GM21576 (cell line): ENCODE measurements around the gene MCTP2.
"Not testable (repeated sequence)": the region's sequence is repeated elsewhere in the genome, so short reads cannot be mapped to it uniquely, and the experiment has no call there.

Experiments used
- ATAC-seq: cut with Tn5 transposase; IDR thresholded peaks from one replicate; pipeline ENCODE4 v1.9.1; 2021; ENCODE audit warnings: mild to moderate bottlenecking, moderate library complexity; ENCODE audit not compliant: unreplicated experiment

The MCTP2 gene

GRCh38 chr15:94445566-94446160 lies 214.3 kb downstream of the MCTP2 start:
- no peak for ATAC-seq

- no peak for ATAC-seq
These were observed 215.1 kb downstream of the MCTP2 start for GRCh38 chr15:94446441-94446840.

DNA sequence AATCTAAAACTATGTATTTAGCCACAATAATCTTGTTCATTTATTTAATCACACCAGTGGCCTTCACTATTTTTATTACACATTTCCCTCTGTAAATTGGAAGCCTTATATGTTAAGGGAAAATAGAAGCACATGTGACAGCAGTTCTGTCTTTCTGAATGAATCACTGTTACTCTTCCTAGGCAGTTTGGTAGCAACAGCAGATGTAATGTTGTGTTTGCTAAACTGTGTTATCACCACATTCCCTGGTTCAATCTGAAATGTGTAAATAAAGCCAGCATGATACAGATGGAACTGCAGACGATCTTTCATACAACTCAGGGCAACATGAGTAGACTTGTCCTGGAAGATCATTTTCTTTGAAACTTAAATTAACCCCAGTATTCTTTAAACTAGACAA lies 220.1 kb downstream of the MCTP2 start:
- no peak for ATAC-seq

DNA sequence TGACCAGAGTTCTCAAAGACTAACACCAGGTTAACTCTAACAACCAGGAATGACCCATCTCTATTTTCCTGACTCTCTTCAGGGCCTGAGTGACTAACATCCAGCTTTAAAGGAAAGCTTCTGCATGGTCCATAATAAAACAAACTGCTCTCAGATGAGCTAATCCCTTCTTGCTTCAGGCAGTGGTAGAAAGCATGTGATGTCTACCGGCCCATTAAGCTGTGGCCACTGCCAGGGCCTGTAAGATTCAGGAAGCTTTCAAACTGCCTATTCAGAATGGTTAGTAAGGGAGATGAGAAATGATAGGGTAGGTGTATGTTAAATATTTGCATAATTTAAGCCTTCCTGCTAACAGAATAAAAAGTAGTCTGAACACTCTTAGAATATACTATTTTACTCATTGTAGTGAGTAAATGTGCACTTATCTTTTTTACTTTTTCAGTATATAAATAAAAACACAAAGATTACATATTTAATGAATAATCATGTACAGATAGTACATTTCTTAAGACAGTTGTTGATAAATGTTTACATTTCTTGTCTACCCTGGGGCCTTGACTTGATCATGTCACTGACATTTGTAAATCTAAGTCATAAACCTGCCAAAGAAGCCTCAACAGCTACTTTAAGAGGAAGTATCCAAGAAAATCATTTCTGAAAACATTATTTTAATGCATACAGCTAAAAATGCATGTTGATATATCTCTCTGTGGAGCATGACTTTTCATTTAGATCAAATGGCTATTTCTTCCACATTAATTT lies 222.0 kb downstream of the MCTP2 start:
- ATAC-seq, result no peak

GRCh38 chr15:94455297-94455696 lies 223.9 kb downstream of the MCTP2 start:
- ATAC-seq, result no peak

GRCh38 chr15:94456226-94456625 lies 224.9 kb downstream of the MCTP2 start:
- no peak for ATAC-seq

DNA sequence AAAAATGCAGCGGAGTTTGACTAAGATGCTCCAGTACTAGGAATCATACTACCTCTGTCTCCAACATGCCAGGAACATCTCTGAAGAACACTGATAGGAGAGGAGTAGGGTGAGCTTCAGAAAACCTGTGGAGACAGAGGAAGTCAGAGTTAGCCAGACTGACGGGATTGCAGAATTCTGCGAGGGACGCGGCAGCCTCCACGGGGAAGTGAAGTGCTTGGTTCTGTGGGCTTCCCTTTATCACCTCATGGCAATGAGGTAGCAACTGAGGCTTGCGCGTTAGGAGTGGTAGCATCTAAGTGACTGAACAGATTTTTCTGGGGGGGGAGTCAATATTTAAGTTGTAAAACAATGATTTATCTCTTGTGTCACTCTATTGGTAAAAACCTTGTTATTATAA lies 226.3 kb downstream of the MCTP2 start:
- no peak for ATAC-seq

DNA sequence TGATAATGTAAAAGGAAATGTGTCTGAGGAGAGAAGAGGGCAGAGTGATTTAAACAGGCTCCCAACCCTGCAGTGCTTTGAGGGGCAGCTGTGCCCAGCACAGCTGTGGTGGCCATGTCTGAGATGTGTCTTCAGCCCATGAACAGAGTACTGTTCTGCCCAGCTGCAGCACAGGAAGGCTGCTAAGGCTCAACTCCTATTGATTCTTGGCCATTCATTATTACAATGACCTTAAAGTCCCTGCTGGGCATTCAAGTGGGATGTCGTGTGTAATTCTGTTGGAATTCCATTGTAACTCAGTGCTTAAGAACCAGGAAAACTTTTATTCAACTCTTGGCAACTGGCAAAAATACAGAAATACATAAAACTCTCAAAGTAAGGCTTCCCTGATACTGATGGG lies 229.3 kb downstream of the MCTP2 start:
- no peak for ATAC-seq

DNA sequence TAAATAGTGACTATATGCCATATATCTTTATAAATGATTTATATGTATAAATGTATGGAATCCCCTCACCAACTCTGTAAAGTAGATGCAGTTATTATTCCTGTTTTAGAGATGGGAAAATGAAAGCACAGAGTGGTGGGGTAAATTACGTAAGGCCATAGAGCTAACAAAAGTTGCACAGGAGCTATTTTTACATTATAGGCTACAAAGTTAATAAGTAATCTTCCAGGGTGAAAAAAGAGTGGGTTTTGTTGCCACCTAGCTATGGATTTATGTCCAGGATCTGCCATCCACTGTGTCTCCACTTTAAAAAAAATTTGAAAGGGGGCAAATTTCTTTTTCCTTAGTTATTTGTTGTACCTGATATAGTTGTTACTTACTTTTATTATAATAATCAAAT lies 235.7 kb downstream of the MCTP2 start:
- ATAC-seq, result no peak

GRCh38 chr15:94470492-94470891 lies 239.1 kb downstream of the MCTP2 start:
- no peak for ATAC-seq

DNA sequence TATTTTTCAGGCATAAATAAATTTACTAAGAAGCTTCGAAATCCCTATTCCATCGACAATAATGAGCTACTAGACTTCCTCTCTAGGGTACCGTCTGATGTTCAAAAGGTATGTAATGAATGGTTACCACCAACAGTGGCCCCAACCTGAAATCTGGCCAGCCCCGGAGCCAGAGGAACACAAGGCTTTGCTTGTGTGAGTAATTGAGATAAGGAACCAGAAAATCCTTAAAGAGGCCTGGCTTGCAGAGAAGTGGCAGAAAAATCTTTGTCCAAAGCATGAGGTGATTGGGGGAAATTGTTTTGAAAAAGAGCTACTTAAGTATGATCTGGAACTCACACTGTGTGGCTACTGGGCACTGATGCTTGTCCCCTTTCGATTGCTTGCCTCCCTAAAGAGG lies 245.3 kb downstream of the MCTP2 start:
- ATAC-seq, result no peak

DNA sequence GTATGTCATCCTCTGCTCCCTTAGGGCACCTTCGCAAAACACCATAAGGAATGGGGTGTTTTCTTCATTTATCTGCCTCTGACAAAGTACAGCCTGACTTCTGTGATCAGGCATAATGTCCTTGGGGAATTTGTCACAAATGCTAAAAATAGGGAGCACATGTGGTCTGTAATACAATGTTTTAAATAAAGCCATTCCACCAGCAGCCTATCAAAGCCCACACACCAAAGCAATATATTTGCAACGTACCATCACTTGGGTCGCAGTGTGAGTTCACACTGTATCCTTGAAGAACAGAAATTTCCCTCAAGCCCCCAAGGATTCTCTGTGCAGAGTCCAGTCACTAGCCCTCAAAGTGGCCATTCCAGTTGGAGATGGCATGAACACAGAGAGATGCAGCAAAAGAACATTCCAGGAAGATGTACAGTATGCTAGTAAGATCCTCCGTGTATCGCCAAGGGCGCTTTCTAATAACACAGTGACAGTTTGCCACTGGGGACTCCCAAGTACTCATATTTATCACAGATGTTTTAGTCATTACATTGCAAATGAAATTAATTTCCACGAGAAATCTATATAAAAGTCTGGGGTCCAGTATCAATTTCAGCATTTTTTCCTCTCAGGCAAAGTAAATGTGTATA lies 246.7 kb downstream of the MCTP2 start:
- ATAC-seq, result no peak

DNA sequence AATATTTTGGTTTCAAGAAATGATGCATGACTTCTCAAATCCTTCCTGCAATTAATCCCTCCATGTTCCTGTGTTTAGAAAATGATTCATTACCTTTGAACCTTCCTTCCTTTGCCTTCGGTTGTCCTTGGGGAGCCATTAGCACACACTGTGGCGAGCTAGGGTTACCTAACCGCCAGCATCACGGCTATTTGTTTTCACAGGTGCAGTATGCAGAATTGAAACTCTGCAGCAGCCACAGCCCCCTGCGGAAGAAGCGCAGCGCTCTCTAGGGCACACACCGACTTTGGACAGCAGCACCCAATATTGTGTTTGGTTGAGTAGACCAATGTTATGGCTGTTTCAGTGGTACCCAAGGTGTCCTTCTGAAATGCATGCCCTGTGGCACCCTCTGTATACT lies 247.4 kb downstream of the MCTP2 start:
- no peak for ATAC-seq

DNA sequence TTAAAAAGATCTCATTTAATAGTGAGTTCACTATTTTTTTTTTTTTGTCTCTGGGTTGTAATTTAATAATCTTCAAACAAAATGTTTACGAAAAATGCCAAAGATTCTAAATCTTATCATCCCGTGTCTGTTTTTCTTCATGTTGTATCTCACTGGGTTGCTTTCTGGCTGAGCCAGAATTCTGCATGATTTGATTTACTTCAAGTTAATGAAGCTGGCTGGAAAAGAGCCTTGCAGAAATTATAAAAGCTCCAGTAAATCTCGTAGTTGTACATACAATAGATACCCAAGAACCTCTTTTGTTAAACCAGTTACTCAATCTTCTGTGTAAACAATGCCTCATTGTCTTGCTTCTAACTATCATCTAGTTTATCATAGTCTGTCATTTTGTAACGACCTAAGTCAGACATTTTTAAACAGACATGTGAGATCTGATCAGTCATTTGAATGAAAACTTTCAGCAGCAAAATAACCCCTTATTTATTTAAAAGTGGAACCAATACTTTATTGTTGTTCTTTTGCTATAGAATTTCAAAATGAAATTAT lies 249.0 kb downstream of the MCTP2 start:
- no peak for ATAC-seq

- no peak for ATAC-seq
These were observed 253.9 kb downstream of the MCTP2 start for GRCh38 chr15:94485148-94485719.

GRCh38 chr15:94487635-94488034 lies 256.3 kb downstream of the MCTP2 start:
- ATAC-seq, result no peak

- no peak for ATAC-seq
These were observed 261.8 kb downstream of the MCTP2 start for GRCh38 chr15:94493176-94493575.

GRCh38 chr15:94493586-94493985 lies 262.2 kb downstream of the MCTP2 start:
- ATAC-seq, result not testable (repeated sequence)

DNA sequence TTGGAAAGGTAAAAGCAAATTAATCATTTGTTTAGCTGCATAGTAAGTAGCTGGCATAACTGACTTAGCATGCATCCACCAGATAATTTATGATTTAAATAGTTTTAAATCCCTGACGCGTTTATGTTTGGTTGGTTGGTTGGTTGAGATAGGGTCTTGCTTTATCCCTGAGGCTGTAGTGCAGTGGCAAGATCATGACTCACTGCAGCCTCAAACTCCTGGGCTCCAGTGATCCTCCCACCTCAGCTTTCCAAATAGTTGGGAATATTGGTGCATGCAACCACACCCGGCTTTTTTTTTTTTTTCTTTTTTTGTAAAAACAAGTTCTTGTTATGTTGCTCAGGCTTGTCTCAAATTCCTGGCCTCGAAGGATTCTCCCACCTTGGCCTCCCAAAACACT lies 263.4 kb downstream of the MCTP2 start:
- no peak for ATAC-seq

DNA sequence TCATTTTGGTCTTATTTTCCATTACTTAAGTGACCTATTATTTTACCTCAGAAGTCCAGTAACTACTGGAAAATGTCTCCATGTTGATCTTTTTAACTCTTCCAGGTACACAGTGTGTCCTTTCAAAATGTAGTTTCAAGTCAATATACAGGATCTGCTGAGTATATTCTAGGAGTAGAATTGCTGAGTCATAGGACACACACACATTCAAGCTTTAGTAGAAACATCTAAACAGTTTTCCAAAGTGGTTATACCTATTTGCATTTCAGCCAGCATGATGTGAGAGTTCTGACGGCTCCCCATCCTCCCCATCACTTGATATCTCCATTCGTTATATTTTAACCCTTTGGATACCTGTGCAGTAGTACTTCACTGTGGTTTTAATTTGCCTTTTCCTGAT lies 271.9 kb downstream of the MCTP2 start:
- no peak for ATAC-seq

DNA sequence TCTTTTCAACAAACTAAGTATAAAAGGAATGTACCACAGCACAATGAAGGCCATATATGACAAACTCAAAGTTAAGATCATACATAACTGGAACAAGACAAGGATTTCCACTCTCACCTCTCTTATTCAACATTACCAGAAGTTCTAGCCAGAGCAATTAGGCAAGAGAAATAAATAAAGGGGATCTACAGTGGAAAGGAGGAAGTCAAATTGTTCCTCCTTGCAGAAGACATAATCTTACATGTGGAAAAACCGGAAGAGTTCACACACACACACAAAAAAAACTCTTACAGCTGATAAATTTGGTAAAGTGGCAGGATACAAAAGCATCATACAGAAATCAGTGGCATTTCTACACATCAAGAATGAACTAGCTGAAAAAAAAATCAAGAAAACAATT lies 277.9 kb downstream of the MCTP2 start:
- no peak for ATAC-seq

GRCh38 chr15:94522125-94522524 lies 290.8 kb downstream of the MCTP2 start:
- no peak for ATAC-seq
